GM21619 (cell line): Measurements from ENCODE around the gene FAF1.
"Not testable (repeated sequence)": the region's sequence is repeated elsewhere in the genome, so short reads cannot be mapped to it uniquely, and the experiment has no call there.

ENCODE experiments used
- ATAC-seq: cut with Tn5 transposase; IDR thresholded peaks from one replicate; pipeline ENCODE4 v1.9.1; 2021; ENCODE audit not compliant: unreplicated experiment

FAF1 gene

GRCh38 chr1:50852889-50853288, 107.2 kb downstream of the FAF1 start:
- ATAC-seq, result no peak

GRCh38 chr1:50851466-50851865, 108.6 kb downstream of the FAF1 start:
- no peak for ATAC-seq

- ATAC-seq, result no peak
Observed at GRCh38 chr1:50851034-50851433, 109.0 kb downstream of the FAF1 start.

GRCh38 chr1:50847303-50847702, 112.8 kb downstream of the FAF1 start:
- no peak for ATAC-seq

GRCh38 chr1:50846224-50846839, 113.7 kb downstream of the FAF1 start:
- no peak for ATAC-seq

GRCh38 chr1:50841791-50842387, 118.2 kb downstream of the FAF1 start:
- peak; percentile 58 for ATAC-seq

- no peak for ATAC-seq
Observed at GRCh38 chr1:50836117-50836516, 124.0 kb downstream of the FAF1 start.

GRCh38 chr1:50833216-50833615, 126.9 kb downstream of the FAF1 start:
- ATAC-seq, result no peak

GRCh38 chr1:50832167-50832566, 127.9 kb downstream of the FAF1 start:
- no peak for ATAC-seq

GRCh38 chr1:50831300-50832061, 128.6 kb downstream of the FAF1 start:
- ATAC-seq, result no peak

GRCh38 chr1:50830621-50831020, 129.4 kb downstream of the FAF1 start:
- ATAC-seq, result no peak

GRCh38 chr1:50829014-50829958, 130.8 kb downstream of the FAF1 start:
- ATAC-seq, result no peak

GRCh38 chr1:50827546-50827945, 132.5 kb downstream of the FAF1 start:
- no peak for ATAC-seq

- not testable (repeated sequence) for ATAC-seq
Observed at GRCh38 chr1:50826792-50827191, 133.3 kb downstream of the FAF1 start.

GRCh38 chr1:50822035-50822776, 137.9 kb downstream of the FAF1 start:
- no peak for ATAC-seq

GRCh38 chr1:50820545-50820944, 139.5 kb downstream of the FAF1 start:
- ATAC-seq, result no peak

- ATAC-seq, result no peak
Observed at GRCh38 chr1:50812346-50812745, 147.7 kb downstream of the FAF1 start.

- ATAC-seq, result no peak
Observed at GRCh38 chr1:50808296-50808695, 151.8 kb downstream of the FAF1 start.

- no peak for ATAC-seq
Observed at GRCh38 chr1:50796272-50796671, 163.8 kb downstream of the FAF1 start.

GRCh38 chr1:50793521-50793920, 166.5 kb downstream of the FAF1 start:
- ATAC-seq, result no peak
